HEK293 (cell line): ENCODE results near the gene PKNOX2.

Experiments
- CTCF ChIA-PET: fragments of 350-600 bp; formaldehyde crosslinking; extraction: SDS; loops from one replicate; lab custom pipeline; 2021; ENCODE audit warnings: antibody characterized with exemption; lab: Yijun Ruan, JAX
- POLR2A ChIA-PET: fragments of 300-600 bp; formaldehyde crosslinking; extraction: SDS; loops from one replicate; lab custom pipeline; 2020; ENCODE audit warnings: antibody characterized with exemption, inconsistent platforms; lab: Yijun Ruan, JAX
- H3K27ac ChIP-seq: fragments of 200-500 bp; sonication (Bioruptor generic); 2 replicates; pipeline ENCODE4 v1.5.1; 2014; ENCODE audit warnings: low read depth, low read length, control low read depth, inconsistent platforms; ENCODE audit errors: extremely low read depth
- H3K36me3 ChIP-seq, 2 experiments: fragments of 200-500 bp in 1 of 2; sonication (Bioruptor generic) in 1 of 2; 1 replicate in 1 of 2; 2 replicates in 1 of 2; pipeline ENCODE4 v1.5.1; 2014 to 2017; ENCODE audit warnings: inconsistent platforms in 2 of 2, low read length in 2 of 2; ENCODE audit not compliant: control insufficient read depth in 2 of 2, insufficient read depth in 1 of 2
- H3K4me1 ChIP-seq: fragments of 200-500 bp; sonication (Bioruptor generic); 2 replicates; pipeline ENCODE4 v1.5.1; 2014; ENCODE audit warnings: mild to moderate bottlenecking, low read length, inconsistent platforms; ENCODE audit not compliant: control insufficient read depth, insufficient read depth
- H3K4me3 ChIP-seq: 2 replicates; pipeline ENCODE4 v1.5.1; 2011; ENCODE audit warnings: low read depth, mild to moderate bottlenecking, control low read depth, low read length, moderate library complexity
- H3K9me3 ChIP-seq: fragments of 200-500 bp; sonication (Bioruptor generic); 2 replicates; pipeline ENCODE4 v1.5.1; 2014; ENCODE audit warnings: low read depth, low read length, inconsistent platforms; ENCODE audit not compliant: control insufficient read depth, insufficient read depth
- BCL11B ChIP-seq: fragments of 450-650 bp; formaldehyde crosslinking; IDR thresholded peaks from 2 replicates; pipeline ENCODE4 v1.5.1; 2016; ENCODE audit warnings: low read depth, missing biosample characterization, missing genetic modification characterization
- BCL6B ChIP-seq: fragments of 450-650 bp; formaldehyde crosslinking; IDR thresholded peaks from 2 replicates; pipeline ENCODE4 v1.5.1; 2017; ENCODE audit warnings: missing biosample characterization, missing genetic modification characterization
- GLI2 ChIP-seq: fragments of 450-650 bp; formaldehyde crosslinking; IDR thresholded peaks from 2 replicates; pipeline ENCODE4; 2017; ENCODE audit warnings: missing biosample characterization, missing genetic modification characterization, low read depth, borderline replicate concordance
- GLIS1 ChIP-seq: fragments of 450-650 bp; formaldehyde crosslinking; IDR thresholded peaks from 2 replicates; pipeline ENCODE4 v1.5.1; 2016; ENCODE audit warnings: missing biosample characterization, missing genetic modification characterization
- HOXC10 ChIP-seq: sonication (generic); formaldehyde crosslinking; IDR thresholded peaks from 2 replicates; pipeline ENCODE4 v1.8.1; 2023; ENCODE audit warnings: mild to moderate bottlenecking, missing genetic modification reagents
- PRDM1 ChIP-seq: fragments of 450-650 bp; formaldehyde crosslinking; IDR thresholded peaks from 2 replicates; pipeline ENCODE4; 2016; ENCODE audit warnings: missing biosample characterization, missing genetic modification characterization
- REST ChIP-seq: fragments of 450-650 bp; formaldehyde crosslinking; IDR thresholded peaks from 2 replicates; pipeline ENCODE4 v1.5.1; 2016; ENCODE audit warnings: missing biosample characterization, missing genetic modification characterization
- ZBTB7A ChIP-seq: fragments of 450-650 bp; formaldehyde crosslinking; IDR thresholded peaks from 2 replicates; pipeline ENCODE4 v1.5.1; 2016; ENCODE audit warnings: low read depth, missing biosample characterization, missing genetic modification characterization
- ZNF10 ChIP-seq: fragments of 450-650 bp; formaldehyde crosslinking; IDR thresholded peaks from 2 replicates; pipeline ENCODE4 v1.5.1; 2017; ENCODE audit warnings: missing biosample characterization, missing genetic modification characterization
- ZNF132 ChIP-seq: fragments of 450-650 bp; formaldehyde crosslinking; IDR thresholded peaks from 2 replicates; pipeline ENCODE4 v1.5.1; 2017; ENCODE audit warnings: missing biosample characterization, missing genetic modification characterization, borderline replicate concordance
- ZNF138 ChIP-seq: fragments of 450-650 bp; formaldehyde crosslinking; IDR thresholded peaks from 2 replicates; pipeline ENCODE4 v1.5.1; 2016; ENCODE audit warnings: missing biosample characterization, missing genetic modification characterization, borderline replicate concordance
- ZNF19 ChIP-seq: fragments of 450-650 bp; formaldehyde crosslinking; IDR thresholded peaks from 2 replicates; pipeline ENCODE4; 2016; ENCODE audit warnings: missing biosample characterization, missing genetic modification characterization, low read depth
- ZNF341 ChIP-seq: fragments of 450-650 bp; formaldehyde crosslinking; IDR thresholded peaks from 2 replicates; pipeline ENCODE4; 2016; ENCODE audit warnings: low read depth, missing biosample characterization, missing genetic modification characterization
- ZNF394 ChIP-seq: fragments of 450-650 bp; formaldehyde crosslinking; IDR thresholded peaks from 2 replicates; pipeline ENCODE4 v1.5.1; 2016; ENCODE audit warnings: missing biosample characterization, missing genetic modification characterization, mild to moderate bottlenecking, moderate library complexity, borderline replicate concordance
- ZNF433 ChIP-seq: fragments of 450-650 bp; formaldehyde crosslinking; IDR thresholded peaks from 2 replicates; pipeline ENCODE4 v1.5.1; 2016; ENCODE audit warnings: missing biosample characterization, missing genetic modification characterization, low read depth
- ZNF571 ChIP-seq: fragments of 450-650 bp; formaldehyde crosslinking; IDR thresholded peaks from 2 replicates; pipeline ENCODE4 v1.5.0; 2017; ENCODE audit warnings: missing biosample characterization, missing genetic modification characterization
- ZNF600 ChIP-seq: fragments of 450-650 bp; formaldehyde crosslinking; IDR thresholded peaks from 2 replicates; pipeline ENCODE4 v1.5.1; 2016; ENCODE audit warnings: missing biosample characterization, missing genetic modification characterization
- ZNF658 ChIP-seq: fragments of 450-650 bp; formaldehyde crosslinking; IDR thresholded peaks from 2 replicates; pipeline ENCODE4; 2016; ENCODE audit warnings: missing biosample characterization, missing genetic modification characterization
- TF ChIP-seq, protein P1 (sequence below): fragments of 450-650 bp; formaldehyde crosslinking; IDR thresholded peaks from 2 replicates; pipeline ENCODE4 v1.5.1; 2017; ENCODE audit warnings: missing biosample characterization, missing genetic modification characterization
- TF ChIP-seq, protein P2 (sequence below): fragments of 450-650 bp; formaldehyde crosslinking; IDR thresholded peaks from 2 replicates; pipeline ENCODE4 v1.5.1; 2016; ENCODE audit warnings: missing biosample characterization, missing genetic modification characterization
- TF ChIP-seq, protein P3 (sequence below): fragments of 450-650 bp; IDR thresholded peaks from 2 replicates; pipeline ENCODE4 v1.5.1; 2018; ENCODE audit warnings: missing biosample characterization, missing genetic modification characterization
- TF ChIP-seq, protein P4 (sequence below): fragments of 450-650 bp; formaldehyde crosslinking; IDR thresholded peaks from 2 replicates; pipeline ENCODE4 v1.5.1; 2016; ENCODE audit warnings: missing biosample characterization, missing genetic modification characterization, low read depth

The PKNOX2 gene

DNA sequence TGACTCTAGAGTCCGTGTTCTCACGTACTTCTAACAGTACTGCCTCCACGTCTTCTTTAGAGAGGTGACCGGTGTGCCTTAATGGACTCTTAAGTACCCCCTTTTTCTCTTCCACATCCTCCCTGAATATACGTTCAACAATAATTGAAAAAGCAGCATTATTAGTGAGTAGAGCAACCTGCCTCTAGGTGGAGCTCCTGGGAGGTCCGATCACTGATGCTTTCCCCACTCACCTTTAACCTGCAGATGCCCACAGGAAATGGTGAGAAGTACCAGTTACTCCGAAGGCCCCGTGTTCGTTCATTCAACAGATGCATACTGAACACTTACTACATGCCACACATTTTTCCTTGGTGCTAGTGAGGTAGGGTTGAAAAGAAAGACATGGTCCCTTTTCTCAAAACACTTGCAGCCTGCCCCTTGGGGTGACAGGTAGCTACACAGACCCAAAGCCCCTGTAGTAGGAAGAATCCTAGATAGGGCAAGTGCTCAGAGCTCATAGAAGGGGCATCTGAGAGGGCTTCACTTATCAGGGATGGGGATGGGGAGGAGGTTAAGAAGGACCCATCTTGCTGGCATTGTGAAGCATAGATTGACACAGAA lies 258.8 kb downstream of the PKNOX2 start:
- H3K4me3 ChIP-seq: no peak overlapping the region
- H3K4me1 ChIP-seq: no peaks in the 10 kb centered on the region
- POLR2A ChIA-PET: interaction anchor here (0.6 kb wide), 1 partner anchor 503 kb away, joined by 3 read pairs; no protein-coding TSS in a partner anchor
- no peak for TF ChIP-seq ZNF132 (tag by site-specific recombination)
- TF ChIP-seq, protein P1, sequence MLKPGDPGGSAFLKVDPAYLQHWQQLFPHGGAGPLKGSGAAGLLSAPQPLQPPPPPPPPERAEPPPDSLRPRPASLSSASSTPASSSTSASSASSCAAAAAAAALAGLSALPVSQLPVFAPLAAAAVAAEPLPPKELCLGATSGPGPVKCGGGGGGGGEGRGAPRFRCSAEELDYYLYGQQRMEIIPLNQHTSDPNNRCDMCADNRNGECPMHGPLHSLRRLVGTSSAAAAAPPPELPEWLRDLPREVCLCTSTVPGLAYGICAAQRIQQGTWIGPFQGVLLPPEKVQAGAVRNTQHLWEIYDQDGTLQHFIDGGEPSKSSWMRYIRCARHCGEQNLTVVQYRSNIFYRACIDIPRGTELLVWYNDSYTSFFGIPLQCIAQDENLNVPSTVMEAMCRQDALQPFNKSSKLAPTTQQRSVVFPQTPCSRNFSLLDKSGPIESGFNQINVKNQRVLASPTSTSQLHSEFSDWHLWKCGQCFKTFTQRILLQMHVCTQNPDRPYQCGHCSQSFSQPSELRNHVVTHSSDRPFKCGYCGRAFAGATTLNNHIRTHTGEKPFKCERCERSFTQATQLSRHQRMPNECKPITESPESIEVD: no peak
- TF ChIP-seq ZNF341 (tag by site-specific recombination): no peak
- no peak for TF ChIP-seq HOXC10 (CRISPR knock-in tag)
- TF ChIP-seq REST: no peak
- no peak for TF ChIP-seq ZNF600
- TF ChIP-seq ZNF19: no peak
- TF ChIP-seq BCL6B: no peak
- TF ChIP-seq, protein P2, sequence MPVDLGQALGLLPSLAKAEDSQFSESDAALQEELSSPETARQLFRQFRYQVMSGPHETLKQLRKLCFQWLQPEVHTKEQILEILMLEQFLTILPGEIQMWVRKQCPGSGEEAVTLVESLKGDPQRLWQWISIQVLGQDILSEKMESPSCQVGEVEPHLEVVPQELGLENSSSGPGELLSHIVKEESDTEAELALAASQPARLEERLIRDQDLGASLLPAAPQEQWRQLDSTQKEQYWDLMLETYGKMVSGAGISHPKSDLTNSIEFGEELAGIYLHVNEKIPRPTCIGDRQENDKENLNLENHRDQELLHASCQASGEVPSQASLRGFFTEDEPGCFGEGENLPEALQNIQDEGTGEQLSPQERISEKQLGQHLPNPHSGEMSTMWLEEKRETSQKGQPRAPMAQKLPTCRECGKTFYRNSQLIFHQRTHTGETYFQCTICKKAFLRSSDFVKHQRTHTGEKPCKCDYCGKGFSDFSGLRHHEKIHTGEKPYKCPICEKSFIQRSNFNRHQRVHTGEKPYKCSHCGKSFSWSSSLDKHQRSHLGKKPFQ: no peak
- no peak for TF ChIP-seq BCL11B (tag by site-specific recombination)
- no peak for TF ChIP-seq ZNF658 (tag by site-specific recombination)
- TF ChIP-seq ZNF433 (tag by site-specific recombination): no peak
- H3K9me3 ChIP-seq: no peaks in the 10 kb centered on the region
- no peaks in the 10 kb centered on the region for H3K36me3 ChIP-seq
- CTCF ChIA-PET: interaction anchor here (0.6 to 2.4 kb wide), 16 partner anchors 8 to 472 kb away, joined by 3 to 15 read pairs (median 4); no protein-coding TSS in a partner anchor
- no peak overlapping the region for H3K27ac ChIP-seq

DNA sequence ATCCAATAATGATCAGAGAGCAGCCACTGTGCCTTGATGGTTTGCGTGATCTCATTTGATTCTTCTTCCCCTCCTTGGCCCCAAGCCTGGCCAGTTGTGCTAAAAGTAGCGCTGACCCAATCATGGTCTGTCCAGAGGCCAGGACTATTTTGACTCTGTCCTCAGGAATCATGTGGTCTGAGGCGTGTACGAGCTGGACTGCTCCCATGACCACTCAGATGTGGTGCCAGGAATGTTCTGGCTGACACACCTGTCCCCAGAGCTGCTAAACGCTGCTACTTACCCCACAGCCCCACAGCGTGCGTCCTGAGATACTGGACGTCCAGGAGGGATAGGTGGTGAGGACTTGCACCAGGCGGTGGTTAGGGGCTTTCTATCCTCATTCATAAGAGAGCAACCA lies 261.1 kb downstream of the PKNOX2 start:
- Histone ChIP-seq H3K36me3 (peaks cover 0 to 10% of the 10 kb centered on the region in 2 experiments; a peak in 1 of 3 replicates), H3K27ac (no peak overlapping the region), H3K9me3 (no peaks in the 10 kb centered on the region), H3K4me3 (no peak overlapping the region), H3K4me1 (no peaks in the 10 kb centered on the region)
- ChIA-PET CTCF (interaction anchor here (0.5 to 10.0 kb wide), 2 partner anchors 11 to 335 kb away, joined by 3 to 81 read pairs; no protein-coding TSS in a partner anchor), POLR2A (no interaction called here)
- TF ChIP-seq ZNF600 (no peak), ZNF571 (tag by site-specific recombination) (no peak), ZNF138 (tag by site-specific recombination) (no peak), GLI2 (no peak), PRDM1 (tag by site-specific recombination) (no peak), GLIS1 (no peak), ZNF394 (tag by site-specific recombination) (no peak), ZBTB7A (tag by site-specific recombination) (no peak), ZNF10 (tag by site-specific recombination) (no peak)
- TF ChIP-seq, protein P3, sequence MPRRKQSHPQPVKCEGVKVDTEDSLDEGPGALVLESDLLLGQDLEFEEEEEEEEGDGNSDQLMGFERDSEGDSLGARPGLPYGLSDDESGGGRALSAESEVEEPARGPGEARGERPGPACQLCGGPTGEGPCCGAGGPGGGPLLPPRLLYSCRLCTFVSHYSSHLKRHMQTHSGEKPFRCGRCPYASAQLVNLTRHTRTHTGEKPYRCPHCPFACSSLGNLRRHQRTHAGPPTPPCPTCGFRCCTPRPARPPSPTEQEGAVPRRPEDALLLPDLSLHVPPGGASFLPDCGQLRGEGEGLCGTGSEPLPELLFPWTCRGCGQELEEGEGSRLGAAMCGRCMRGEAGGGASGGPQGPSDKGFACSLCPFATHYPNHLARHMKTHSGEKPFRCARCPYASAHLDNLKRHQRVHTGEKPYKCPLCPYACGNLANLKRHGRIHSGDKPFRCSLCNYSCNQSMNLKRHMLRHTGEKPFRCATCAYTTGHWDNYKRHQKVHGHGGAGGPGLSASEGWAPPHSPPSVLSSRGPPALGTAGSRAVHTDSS: no peak
- TF ChIP-seq, protein P4, sequence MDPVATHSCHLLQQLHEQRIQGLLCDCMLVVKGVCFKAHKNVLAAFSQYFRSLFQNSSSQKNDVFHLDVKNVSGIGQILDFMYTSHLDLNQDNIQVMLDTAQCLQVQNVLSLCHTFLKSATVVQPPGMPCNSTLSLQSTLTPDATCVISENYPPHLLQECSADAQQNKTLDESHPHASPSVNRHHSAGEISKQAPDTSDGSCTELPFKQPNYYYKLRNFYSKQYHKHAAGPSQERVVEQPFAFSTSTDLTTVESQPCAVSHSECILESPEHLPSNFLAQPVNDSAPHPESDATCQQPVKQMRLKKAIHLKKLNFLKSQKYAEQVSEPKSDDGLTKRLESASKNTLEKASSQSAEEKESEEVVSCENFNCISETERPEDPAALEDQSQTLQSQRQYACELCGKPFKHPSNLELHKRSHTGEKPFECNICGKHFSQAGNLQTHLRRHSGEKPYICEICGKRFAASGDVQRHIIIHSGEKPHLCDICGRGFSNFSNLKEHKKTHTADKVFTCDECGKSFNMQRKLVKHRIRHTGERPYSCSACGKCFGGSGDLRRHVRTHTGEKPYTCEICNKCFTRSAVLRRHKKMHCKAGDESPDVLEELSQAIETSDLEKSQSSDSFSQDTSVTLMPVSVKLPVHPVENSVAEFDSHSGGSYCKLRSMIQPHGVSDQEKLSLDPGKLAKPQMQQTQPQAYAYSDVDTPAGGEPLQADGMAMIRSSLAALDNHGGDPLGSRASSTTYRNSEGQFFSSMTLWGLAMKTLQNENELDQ (tag by site-specific recombination): no peak
